SK-N-SH treated with all-trans-retinoic acid at 6 μM for 48 hours (cell line): ENCODE results near the gene CHSY3.

Experiments used
- ATAC-seq: fragments of 200-7000 bp; cut with Tn5 transposase; 3 replicates; pipeline ENCODE4 v1.9.1; 2020; ENCODE audit warnings: mild to moderate bottlenecking, moderate library complexity
- ARNTL ChIP-seq: fragments of 450-650 bp; formaldehyde crosslinking; IDR thresholded peaks from 2 replicates; pipeline ENCODE4 v1.5.0; 2020; ENCODE audit warnings: low read depth, mild to moderate bottlenecking, moderate library complexity, borderline replicate concordance
- BACH2 ChIP-seq: fragments of 250-450 bp; sonication (Bioruptor Pico); IDR thresholded peaks from 2 replicates; pipeline ENCODE4 v1.9.0; 2021; ENCODE audit warnings: mild to moderate bottlenecking, borderline replicate concordance
- CSDC2 ChIP-seq: fragments of 250-450 bp; sonication (Bioruptor Pico); IDR thresholded peaks from 2 replicates; pipeline ENCODE4 v1.5.0; 2020; ENCODE audit warnings: mild to moderate bottlenecking, moderate library complexity
- CSRNP3 ChIP-seq: fragments of 250-450 bp; sonication (Bioruptor Pico); IDR thresholded peaks from 2 replicates; pipeline ENCODE4 v1.5.1; 2021; ENCODE audit warnings: mild to moderate bottlenecking, moderate library complexity
- ESRRG ChIP-seq: fragments of 250-450 bp; sonication (Bioruptor Pico); IDR thresholded peaks from 2 replicates; pipeline ENCODE4 v1.6.1; 2021; ENCODE audit warnings: mild to moderate bottlenecking
- GLIS3 ChIP-seq: fragments of 250-450 bp; sonication (Bioruptor Pico); IDR thresholded peaks from 2 replicates; pipeline ENCODE4 v1.5.0; 2020; ENCODE audit warnings: mild to moderate bottlenecking, moderate library complexity
- ISL1 ChIP-seq: fragments of 250-450 bp; sonication (Bioruptor Pico); IDR thresholded peaks from 2 replicates; pipeline ENCODE4 v2.1.2; 2022; ENCODE audit warnings: mild to moderate bottlenecking, moderate library complexity
- OSR1 ChIP-seq: fragments of 250-450 bp; sonication (Bioruptor Pico); IDR thresholded peaks from 2 replicates; pipeline ENCODE4 v1.8.0; 2022; ENCODE audit warnings: moderate library complexity, mild to moderate bottlenecking, inconsistent platforms
- PATZ1 ChIP-seq: fragments of 250-450 bp; sonication (Bioruptor Pico); IDR thresholded peaks from 2 replicates; pipeline ENCODE4 v1.8.0; 2020; ENCODE audit warnings: mild to moderate bottlenecking, moderate library complexity, borderline replicate concordance
- POU6F1 ChIP-seq: fragments of 250-450 bp; sonication (Bioruptor Pico); IDR thresholded peaks from 2 replicates; pipeline ENCODE4 v1.8.0; 2021; ENCODE audit warnings: low read depth, mild to moderate bottlenecking, moderate library complexity, borderline replicate concordance
- PPARA ChIP-seq: fragments of 250-450 bp; sonication (Bioruptor Pico); IDR thresholded peaks from 2 replicates; pipeline ENCODE4 v1.5.0; 2020; ENCODE audit warnings: mild to moderate bottlenecking, borderline replicate concordance
- RARB ChIP-seq: fragments of 250-450 bp; sonication (Bioruptor Pico); IDR thresholded peaks from 2 replicates; pipeline ENCODE4 v1.8.0; 2021; ENCODE audit warnings: mild to moderate bottlenecking, moderate library complexity
- TCF4 ChIP-seq: fragments of 250-450 bp; sonication (Bioruptor Pico); IDR thresholded peaks from 2 replicates; pipeline ENCODE4 v1.8.0; 2021; ENCODE audit warnings: mild to moderate bottlenecking, moderate library complexity, borderline replicate concordance
- TOX ChIP-seq: fragments of 250-450 bp; sonication (Bioruptor Pico); IDR thresholded peaks from 2 replicates; pipeline ENCODE4 v1.8.0; 2021; ENCODE audit warnings: mild to moderate bottlenecking, moderate library complexity, borderline replicate concordance
- TSHZ2 ChIP-seq: fragments of 250-450 bp; sonication (Bioruptor Pico); IDR thresholded peaks from 2 replicates; pipeline ENCODE4 v1.5.0; 2020; ENCODE audit warnings: mild to moderate bottlenecking, moderate library complexity
- ZFP3 ChIP-seq: fragments of 250-450 bp; sonication (Bioruptor Pico); IDR thresholded peaks from 2 replicates; pipeline ENCODE4 v1.5.0; 2020; ENCODE audit warnings: mild to moderate bottlenecking, moderate library complexity
- ZFP30 ChIP-seq: fragments of 450-650 bp; formaldehyde crosslinking; IDR thresholded peaks from 2 replicates; pipeline ENCODE4 v1.5.0; 2022; ENCODE audit warnings: mild to moderate bottlenecking, moderate library complexity
- ZNF565 ChIP-seq: fragments of 450-650 bp; formaldehyde crosslinking; conservative IDR thresholded peaks from 2 replicates; pipeline ENCODE4 v1.5.0; 2020; ENCODE audit warnings: low read depth, mild to moderate bottlenecking, moderate library complexity
- ZNF70 ChIP-seq: fragments of 450-650 bp; formaldehyde crosslinking; IDR thresholded peaks from 2 replicates; pipeline ENCODE4 v1.5.0; 2020; ENCODE audit warnings: mild to moderate bottlenecking, moderate library complexity
- ZNF8 ChIP-seq: fragments of 450-650 bp; formaldehyde crosslinking; IDR thresholded peaks from 2 replicates; pipeline ENCODE4 v1.5.0; 2020; ENCODE audit warnings: mild to moderate bottlenecking, moderate library complexity

CHSY3 gene

GRCh38 chr5:130099008-130099407, 194.7 kb downstream of the CHSY3 start:
- no peak for ATAC-seq
- TF ChIP-seq CSDC2 (no peak), ZFP30 (CRISPR knock-in tag) (no peak), PPARA (CRISPR knock-in tag) (no peak), ZFP3 (no peak)

GRCh38 chr5:130102375-130102774, 198.1 kb downstream of the CHSY3 start:
- ATAC-seq, result no peak

GRCh38 chr5:130102960-130103359, 198.7 kb downstream of the CHSY3 start:
- ATAC-seq, result no peak
- TF ChIP-seq ZNF565 (no peak), RARB (CRISPR knock-in tag) (no peak), ZNF70 (CRISPR knock-in tag) (no peak), ARNTL (CRISPR knock-in tag) (no peak), CSRNP3 (CRISPR knock-in tag) (no peak), OSR1 (CRISPR knock-in tag) (no peak), CSDC2 (no peak), POU6F1 (CRISPR knock-in tag) (no peak), ZFP3 (no peak), BACH2 (CRISPR knock-in tag) (no peak), TSHZ2 (CRISPR knock-in tag) (no peak), PATZ1 (no peak), TCF4 (CRISPR knock-in tag) (no peak), PPARA (CRISPR knock-in tag) (no peak), ZFP30 (CRISPR knock-in tag) (no peak), ZNF8 (CRISPR knock-in tag) (no peak)
- TF ChIP-seq, all 23 proteins: peak for 0

More at GRCh38 chr5:130102375-130102774, 198.1 kb downstream of the CHSY3 start:
- no peak for TF ChIP-seq ARNTL (CRISPR knock-in tag)
- TF ChIP-seq ZNF8 (CRISPR knock-in tag), result no peak
- TF ChIP-seq TCF4 (CRISPR knock-in tag), result no peak
- no peak for TF ChIP-seq OSR1 (CRISPR knock-in tag)
- TF ChIP-seq ZFP3, result no peak
- TF ChIP-seq, all 23 proteins: peak for 0

- TF ChIP-seq GLIS3 (CRISPR knock-in tag) (no peak), ARNTL (CRISPR knock-in tag) (no peak), TOX (CRISPR knock-in tag) (no peak), RARB (CRISPR knock-in tag) (no peak), ZFP30 (CRISPR knock-in tag) (no peak), ISL1 (no peak), BACH2 (CRISPR knock-in tag) (no peak), CSRNP3 (CRISPR knock-in tag) (no peak), ESRRG (CRISPR knock-in tag) (no peak)
- no peak for ATAC-seq
Observed at GRCh38 chr5:130104895-130105688, 200.8 kb downstream of the CHSY3 start.
